Measurements from ENCODE around the gene ZNG1C.
A peak's percentile ranks its signal among the peaks of the same experiment; 100 is the strongest.
"Not testable (repeated sequence)": the region's sequence is repeated elsewhere in the genome, so short reads cannot be mapped to it uniquely, and the experiment has no call there.

ZNG1C gene

DNA sequence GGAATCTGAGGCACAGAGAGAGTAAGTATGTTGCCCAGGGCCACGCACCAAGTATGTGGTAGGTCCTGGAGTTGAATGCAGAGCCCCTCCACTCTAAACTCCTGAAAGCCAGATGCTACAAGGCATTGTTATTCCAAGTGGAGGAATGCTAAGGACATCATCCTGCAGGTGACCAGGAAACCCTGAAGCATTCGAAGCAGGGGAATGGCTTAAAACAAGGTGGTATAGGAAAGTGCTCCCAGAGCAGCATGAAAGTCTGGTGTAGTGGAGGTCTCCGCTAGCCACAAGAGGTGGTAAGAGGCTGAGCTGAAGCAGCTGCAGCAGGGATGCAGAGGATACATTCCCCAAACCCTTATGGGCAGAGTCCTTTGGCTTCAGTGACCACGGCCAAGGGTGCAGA lies 87.3 kb downstream of the ZNG1C start:
- H3K36me3 Mint-ChIP-seq (ENCODE audit: low read depth); DNase-seq (ENCODE audit: low spot score); H3K4me3 Mint-ChIP-seq; H3K27me3 Mint-ChIP-seq (ENCODE audit: low read depth); H3K27ac Mint-ChIP-seq; H3K4me1 Mint-ChIP-seq (ENCODE audit: low read depth); H3K9me3 Mint-ChIP-seq: not testable (repeated sequence)

DNA sequence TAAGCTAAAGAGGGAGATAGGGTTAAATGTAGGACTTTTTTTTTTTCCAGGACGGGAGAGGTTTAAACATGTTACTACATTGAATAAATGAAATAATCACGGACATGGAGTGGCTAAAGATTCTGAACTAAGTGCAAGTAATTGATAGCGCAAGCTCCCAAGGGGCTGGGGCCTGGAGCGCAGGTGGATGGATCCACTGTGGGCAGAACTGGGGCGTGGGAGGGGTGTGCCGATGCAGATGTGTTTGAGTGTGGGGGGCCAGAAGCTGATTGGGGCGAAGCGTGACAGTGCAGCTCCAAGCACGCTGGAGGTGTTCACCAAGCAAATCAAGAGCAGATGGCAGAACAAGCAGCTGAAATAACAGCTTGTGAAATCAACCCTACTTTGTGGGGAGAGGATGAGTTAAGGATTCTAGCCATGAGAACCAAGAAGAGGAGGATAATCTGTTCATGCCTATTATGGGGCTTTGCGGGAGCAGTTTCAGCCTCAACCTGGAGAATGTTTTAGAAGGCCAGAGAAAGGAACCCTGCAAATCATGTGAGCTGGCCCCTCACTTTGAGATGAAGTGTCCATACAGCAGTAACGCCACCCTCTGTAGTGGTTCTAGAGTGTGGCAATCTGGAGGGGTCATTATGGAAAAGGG lies 88.9 kb downstream of the ZNG1C start:
- DNase-seq (ENCODE audit: low spot score); H3K27ac Mint-ChIP-seq; H3K4me3 Mint-ChIP-seq; H3K4me1 Mint-ChIP-seq (ENCODE audit: low read depth); H3K27me3 Mint-ChIP-seq (ENCODE audit: low read depth); H3K36me3 Mint-ChIP-seq (ENCODE audit: low read depth); H3K9me3 Mint-ChIP-seq: not testable (repeated sequence)

DNA sequence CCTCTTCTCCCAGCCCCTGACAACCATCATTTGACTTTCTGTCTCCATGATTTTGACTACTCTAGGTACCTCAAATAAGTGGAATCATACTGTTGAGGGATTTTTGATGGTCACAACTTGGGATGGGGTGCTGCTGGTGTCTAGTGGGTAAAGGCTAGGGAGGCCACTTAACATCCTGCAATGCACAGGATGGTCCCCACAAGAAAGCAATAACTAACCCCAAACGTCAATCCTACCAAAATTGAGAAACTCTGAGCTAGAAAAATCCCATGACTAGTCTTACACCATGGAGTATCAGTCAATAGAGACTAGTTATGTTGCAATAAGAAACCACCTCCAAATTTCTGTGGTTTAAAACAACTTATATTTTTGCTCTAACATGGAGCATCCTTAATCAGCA lies 90.3 kb downstream of the ZNG1C start:
- not testable (repeated sequence) for H3K36me3 Mint-ChIP-seq (ENCODE audit: low read depth); H3K4me3 Mint-ChIP-seq; H3K4me1 Mint-ChIP-seq (ENCODE audit: low read depth); H3K9me3 Mint-ChIP-seq; H3K27ac Mint-ChIP-seq; DNase-seq (ENCODE audit: low spot score); H3K27me3 Mint-ChIP-seq (ENCODE audit: low read depth)

DNA sequence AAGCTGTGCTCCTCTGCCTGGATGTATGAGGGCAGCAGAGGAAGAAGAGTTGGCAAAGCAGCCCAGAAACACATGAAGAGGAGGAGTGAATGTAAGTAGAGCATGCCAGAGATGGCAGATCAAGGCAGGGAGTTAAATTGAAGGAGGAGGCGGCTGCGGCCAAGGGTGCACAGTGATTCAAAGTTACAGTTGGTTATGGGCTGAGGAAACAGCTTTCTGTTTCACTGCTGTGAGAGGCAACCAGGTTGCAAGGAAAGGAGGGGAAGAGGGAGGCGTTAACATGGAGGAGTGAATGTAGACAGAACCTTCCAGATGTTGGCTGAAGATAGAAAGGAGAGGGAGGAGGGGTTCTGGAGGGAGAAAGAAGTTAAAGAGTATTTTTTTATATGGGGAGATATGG lies 94.2 kb downstream of the ZNG1C start:
- H3K4me1 Mint-ChIP-seq (ENCODE audit: low read depth); DNase-seq (ENCODE audit: low spot score); H3K9me3 Mint-ChIP-seq; H3K27me3 Mint-ChIP-seq (ENCODE audit: low read depth); H3K36me3 Mint-ChIP-seq (ENCODE audit: low read depth); H3K4me3 Mint-ChIP-seq: not testable (repeated sequence)
- H3K27ac Mint-ChIP-seq, result peak overlapping the region; percentile 20

DNA sequence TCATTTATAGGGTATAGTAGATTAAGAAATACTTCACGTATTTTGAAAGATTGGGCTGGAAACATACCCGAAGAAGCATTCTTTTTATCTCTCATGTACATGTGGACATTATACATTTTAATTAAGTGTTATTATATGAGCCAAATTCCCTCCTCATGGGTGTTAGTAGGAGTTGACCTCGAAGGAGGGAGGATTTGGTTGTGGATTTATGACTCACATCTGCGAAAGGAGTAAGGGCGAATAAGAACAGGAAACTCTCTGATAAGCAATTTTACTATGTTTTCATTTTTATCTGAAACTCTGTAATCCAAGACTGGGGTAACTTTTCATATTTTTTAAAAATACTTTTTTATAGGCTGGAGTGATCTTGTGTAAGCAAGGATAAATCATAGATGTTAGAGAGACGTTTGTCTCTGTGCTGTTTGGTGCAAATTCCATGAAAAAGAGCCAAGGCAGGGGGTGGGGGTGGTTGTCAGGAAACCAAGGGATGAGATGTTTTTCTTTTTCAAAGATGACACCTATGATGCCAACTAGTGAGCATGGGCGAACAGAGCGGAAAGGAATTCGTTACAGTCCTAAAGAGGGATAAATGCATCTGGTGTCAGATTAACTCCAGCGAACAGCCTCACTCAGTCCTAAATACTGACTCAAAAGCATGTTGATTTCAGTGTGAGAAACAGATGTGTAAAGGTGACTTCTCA lies 95.0 kb downstream of the ZNG1C start:
- not testable (repeated sequence) for H3K9me3 Mint-ChIP-seq; H3K27me3 Mint-ChIP-seq (ENCODE audit: low read depth); H3K4me3 Mint-ChIP-seq; DNase-seq (ENCODE audit: low spot score); H3K27ac Mint-ChIP-seq; H3K36me3 Mint-ChIP-seq (ENCODE audit: low read depth); H3K4me1 Mint-ChIP-seq (ENCODE audit: low read depth)

DNA sequence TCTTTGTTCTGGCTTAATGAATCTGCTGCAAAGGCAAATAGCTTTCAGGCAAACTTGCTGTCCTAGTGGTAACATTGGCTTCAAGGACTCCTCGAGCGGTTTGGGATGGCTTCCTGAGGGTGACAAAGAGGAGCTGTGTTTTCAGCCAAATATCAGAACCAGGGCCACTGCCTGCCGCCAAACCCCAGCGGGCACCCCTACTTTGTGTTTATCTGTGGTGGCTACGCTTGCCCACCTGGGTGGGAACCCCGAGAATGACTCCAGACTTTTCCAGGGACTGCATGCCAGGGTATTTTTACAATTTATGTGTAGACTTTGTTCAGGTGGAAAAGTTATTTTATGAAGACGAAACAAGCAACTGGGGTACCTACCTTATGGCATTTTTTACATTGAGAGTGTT lies 96.2 kb downstream of the ZNG1C start:
- not testable (repeated sequence) for H3K4me1 Mint-ChIP-seq (ENCODE audit: low read depth); H3K4me3 Mint-ChIP-seq; H3K27me3 Mint-ChIP-seq (ENCODE audit: low read depth); H3K27ac Mint-ChIP-seq; H3K36me3 Mint-ChIP-seq (ENCODE audit: low read depth); DNase-seq (ENCODE audit: low spot score); H3K9me3 Mint-ChIP-seq

DNA sequence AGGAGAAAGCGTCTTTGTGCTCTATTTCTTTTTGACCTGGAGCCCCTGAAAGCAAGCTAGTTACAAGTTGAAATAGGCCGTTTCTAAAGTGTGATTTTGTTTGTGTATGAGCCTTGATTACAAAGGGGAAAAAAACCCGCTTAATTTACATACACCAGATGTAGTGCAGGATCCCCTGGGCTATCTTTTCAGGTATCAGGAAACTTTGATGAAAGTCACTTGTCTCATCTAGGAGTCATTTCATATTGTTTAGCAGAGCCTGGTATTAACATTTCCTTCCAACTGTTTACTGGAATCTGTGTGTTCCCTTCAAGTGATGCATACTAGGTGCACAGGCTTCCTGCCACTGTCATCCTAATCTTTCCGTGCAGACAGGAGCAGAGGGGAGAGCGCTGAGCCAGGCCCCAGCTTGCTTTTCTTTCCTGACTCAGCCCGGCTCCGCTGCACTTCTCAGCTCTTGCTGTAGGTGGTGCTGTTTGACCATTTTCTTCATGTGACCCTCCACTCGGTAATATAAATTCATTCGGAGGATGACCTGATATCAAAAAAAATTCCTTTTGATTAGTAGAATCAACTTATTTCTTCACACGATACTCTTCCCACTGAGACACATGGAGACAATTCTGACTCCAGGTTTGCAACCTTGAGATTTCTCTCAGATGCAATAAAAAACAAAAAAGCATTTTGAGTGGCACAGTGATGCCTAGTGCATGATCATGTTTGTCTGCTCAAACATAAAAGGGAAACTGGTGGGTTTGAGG lies 100.7 kb downstream of the ZNG1C start:
- not testable (repeated sequence) for H3K27me3 Mint-ChIP-seq (ENCODE audit: low read depth); H3K27ac Mint-ChIP-seq

DNA sequence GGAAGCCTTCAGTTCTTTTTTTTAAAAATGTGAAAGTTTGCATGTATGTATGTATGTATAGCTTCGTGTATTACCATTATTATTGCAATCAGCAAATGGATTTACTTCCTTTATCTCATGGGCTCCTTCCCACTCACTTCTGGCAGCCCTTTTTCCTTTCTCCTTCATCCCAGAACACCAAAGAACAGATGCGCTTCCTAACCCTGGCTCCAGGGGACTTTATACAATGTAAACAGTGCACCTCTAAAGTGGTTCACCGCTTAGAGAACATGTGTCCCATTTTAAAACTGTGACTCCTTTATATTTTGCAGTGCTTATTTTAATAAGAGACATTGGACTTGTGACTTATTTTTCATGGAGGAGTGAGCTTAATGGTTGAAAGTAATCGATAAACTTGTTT lies 101.5 kb downstream of the ZNG1C start:
- not testable (repeated sequence) for H3K27ac Mint-ChIP-seq; H3K9me3 Mint-ChIP-seq; H3K27me3 Mint-ChIP-seq (ENCODE audit: low read depth); H3K4me3 Mint-ChIP-seq; DNase-seq (ENCODE audit: low spot score); H3K4me1 Mint-ChIP-seq (ENCODE audit: low read depth); H3K36me3 Mint-ChIP-seq (ENCODE audit: low read depth)

More for the DNA sequence above, 100.7 kb downstream of the ZNG1C start:
- not testable (repeated sequence) for H3K9me3 Mint-ChIP-seq; H3K4me3 Mint-ChIP-seq; H3K4me1 Mint-ChIP-seq (ENCODE audit: low read depth); H3K36me3 Mint-ChIP-seq (ENCODE audit: low read depth); DNase-seq (ENCODE audit: low spot score)

DNA sequence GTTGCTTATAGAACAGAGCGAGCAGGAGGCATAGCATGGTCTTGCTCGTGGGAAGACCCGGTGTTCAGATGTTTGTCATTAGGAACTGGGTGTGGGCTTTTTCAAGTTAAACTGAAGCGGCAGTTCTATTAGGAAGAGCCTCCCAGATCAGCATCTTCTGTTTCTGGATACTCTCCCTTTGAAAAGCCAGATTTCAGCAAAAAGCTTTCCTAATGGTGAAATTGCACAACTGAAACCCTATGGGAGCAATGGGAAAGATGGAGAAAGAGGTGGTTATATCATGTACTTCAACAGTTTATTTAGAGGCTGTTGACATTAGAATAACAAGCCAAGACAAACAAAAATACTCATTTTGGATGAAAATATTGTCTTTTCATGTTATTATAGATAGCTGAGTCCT lies 102.2 kb downstream of the ZNG1C start:
- H3K4me1 Mint-ChIP-seq (ENCODE audit: low read depth); H3K4me3 Mint-ChIP-seq; H3K36me3 Mint-ChIP-seq (ENCODE audit: low read depth); H3K9me3 Mint-ChIP-seq; DNase-seq (ENCODE audit: low spot score); H3K27me3 Mint-ChIP-seq (ENCODE audit: low read depth); H3K27ac Mint-ChIP-seq: not testable (repeated sequence)
